HS-27A (cell line): ENCODE data around the gene CASKIN1.

Source experiments
- DNase-seq: peaks from one replicate; pipeline ENCODE4 v3.0.0-alpha.2; 2012; ENCODE audit warnings: low read depth, missing footprints

Gene CASKIN1

DNA sequence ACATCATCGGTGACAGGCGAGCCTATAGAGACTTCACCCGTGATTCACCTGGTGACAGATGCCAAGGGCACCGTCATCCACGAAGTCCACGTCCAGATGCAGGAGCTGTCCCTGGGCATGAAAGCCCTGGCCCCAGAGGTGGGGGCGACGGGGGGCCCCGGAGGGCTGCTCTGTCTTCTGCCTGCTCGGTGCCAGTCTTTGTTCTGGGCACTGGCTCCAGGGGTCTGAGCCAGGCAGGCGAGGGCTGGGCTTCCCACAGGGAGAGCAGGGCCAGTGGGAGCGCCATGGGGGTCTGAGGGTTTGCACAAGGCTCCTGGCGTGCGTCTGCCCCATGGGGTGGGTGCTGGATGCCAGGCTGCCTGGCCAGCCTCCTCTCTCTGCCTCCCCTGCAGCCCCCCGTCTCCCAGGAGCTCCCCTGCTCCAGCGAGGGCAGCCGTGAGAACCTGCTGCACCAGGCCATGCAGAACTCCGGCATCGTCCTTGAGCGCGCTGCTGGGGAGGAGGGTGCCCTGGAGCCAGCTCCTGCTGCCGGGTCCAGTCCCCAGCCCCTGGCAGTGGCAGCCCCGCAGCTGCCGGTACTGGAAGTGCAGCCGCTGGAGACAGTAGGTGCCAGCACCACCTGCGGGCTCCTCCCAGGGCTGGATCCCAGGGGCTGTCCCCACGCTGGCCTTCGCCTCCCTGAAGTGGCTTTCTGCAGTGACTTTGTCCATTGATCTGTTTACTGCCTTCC is 36.8 kb upstream of the CASKIN1 start:
- DNase-seq, result no peak

DNA sequence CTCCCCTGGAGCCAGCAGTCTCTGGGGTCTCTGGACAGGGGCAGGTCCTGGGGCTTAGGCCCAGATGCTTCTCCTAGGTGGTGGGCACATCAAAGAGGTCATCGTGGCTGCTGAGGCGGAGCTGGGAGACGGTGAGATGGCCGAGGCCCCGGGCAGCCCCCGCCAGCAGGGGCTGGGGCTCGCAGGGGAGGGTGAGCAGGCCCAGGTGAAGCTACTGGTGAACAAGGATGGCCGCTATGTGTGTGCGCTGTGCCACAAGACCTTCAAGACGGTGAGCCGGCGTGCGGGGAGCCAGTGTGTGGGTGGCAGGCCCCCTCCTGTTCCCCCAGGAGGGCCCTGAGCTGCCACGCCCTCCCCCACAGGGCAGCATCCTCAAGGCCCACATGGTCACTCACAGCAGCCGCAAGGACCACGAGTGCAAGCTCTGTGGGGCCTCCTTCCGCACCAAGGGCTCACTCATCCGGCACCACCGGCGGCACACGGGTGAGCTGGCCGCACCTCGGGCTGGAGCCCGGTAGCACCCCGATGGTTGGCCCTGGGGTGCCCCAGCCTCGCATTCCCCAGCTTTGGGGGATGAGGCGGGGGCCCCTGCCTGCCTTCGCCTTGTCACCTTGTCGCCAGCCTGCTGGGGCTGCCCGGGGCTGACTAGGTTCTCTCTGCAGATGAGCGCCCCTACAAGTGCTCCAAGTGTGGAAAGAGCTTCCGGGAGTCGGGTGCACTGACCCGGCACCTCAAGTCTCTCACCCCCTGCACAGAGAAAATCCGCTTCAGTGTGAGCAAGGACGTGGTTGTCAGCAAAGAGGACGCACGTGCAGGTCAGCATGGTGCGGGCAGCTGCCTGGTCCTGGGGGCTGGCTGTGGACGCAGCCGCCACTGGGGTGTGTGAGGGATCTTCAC is 35.9 kb upstream of the CASKIN1 start:
- DNase-seq, result no peak

DNA sequence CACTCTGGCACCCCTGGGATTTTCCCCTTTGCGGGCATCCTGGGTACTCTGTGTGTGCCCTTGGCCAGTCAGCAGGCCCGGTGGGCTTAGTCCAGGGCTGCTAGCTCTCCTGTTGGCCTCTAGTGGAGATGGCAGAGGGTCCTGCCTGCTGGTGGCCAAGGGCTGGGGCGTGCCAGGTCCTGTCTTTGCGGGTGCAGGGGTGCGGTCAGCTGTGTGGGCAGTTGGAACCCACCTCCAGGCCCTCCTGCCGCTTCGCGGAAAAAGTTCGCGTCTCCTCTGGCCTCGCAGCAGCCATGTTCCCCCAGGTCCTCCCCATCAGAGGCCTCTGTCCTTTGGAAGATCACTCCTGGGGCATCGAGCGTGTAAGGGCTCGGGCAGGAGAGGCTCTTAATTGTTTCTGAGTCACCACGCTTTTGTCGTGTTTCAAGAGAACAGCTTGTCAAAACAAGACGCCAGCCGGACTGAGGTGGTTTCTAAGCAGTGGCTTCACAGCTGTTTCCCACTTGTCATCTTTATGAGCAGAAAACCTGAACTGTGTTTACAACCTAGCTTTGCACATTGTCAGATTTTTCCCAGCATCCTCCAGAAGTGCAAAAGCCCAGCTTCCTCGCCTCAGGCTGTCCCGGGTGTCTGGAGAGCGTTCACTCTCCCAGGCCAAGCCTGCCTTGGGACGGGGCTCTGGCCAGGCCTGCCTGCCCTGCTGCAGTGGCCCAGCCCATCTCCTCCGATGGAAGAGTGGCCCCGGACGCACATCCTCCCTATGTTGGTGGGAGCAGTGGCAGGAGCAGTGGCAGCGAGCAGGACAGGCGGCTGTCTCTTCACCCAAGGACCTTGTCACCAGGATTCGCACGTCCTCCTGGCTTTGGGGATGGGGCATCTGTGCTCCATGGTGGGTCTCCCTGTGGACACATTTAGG is 34.9 kb upstream of the CASKIN1 start:
- DNase-seq, result no peak

DNA sequence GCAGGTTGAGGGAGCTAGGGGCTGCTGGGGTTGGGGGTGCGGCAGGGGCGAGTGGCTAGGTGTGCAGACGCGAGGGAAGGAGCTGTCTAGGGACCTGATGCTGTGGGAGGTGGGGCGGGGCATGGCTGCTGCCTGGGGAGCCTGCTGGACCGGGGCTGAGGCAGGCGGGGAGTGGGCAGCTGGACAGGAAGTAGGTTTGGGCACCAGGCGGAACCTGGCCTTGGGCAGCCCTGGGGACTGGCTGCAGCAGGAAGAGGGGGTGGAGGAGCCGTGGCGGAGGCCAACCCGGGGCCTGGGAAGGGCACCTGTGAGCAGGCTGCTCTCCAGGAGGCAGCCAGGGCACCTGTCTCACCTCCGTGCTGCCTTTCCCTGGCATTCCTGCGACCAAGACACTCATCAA is 34.0 kb upstream of the CASKIN1 start:
- DNase-seq, result no peak

DNA sequence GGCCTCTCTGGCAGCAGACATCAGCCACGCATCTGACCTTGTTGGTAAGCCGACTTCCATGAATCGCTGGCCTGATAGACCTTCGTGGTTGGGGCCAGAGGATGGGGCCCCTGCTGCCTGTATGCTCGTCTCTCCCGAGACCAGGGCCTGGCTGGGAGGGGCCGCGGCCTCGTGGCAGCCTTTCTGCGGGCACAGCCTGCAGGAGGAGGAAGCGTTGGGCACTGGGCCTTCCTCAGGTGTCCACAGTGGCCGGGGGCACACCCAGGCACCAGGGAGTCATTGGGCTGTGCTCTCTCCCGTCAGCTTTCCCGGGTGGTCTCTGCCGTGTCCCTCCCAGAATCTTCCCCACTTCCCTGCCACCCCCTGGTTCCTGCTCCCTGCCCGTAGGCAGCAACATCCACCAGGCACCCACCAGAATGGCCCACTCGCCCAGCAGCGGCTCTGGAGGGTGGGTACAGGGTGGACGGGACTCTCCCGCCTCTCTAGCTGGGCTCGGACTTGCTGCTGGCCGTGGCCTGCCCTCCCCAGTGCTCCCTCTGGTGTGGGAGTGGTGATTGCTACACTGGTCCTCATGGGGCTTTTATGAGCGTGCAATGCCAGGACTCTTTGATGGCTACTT is 33.3 kb upstream of the CASKIN1 start:
- no peak for DNase-seq

DNA sequence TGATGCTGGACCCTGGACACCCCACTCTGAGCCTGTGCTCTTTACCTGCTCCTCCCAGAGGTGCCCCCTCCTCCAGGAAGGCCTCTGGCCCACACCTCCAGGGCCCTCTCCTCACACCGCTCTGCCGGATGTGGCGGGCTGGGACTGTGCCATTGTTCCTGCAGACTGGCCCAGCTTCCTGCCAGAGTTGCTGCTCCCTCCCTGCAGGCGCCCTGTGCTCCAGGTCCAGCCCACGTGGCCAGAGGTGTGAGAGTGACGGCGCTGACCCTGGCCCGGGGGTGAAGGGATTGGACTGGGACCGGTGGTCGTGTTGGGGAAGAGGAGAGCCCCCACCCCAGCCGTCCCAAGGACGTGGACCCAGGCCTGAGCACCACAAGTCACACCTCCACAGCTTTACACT is 32.7 kb upstream of the CASKIN1 start:
- DNase-seq, result no peak

DNA sequence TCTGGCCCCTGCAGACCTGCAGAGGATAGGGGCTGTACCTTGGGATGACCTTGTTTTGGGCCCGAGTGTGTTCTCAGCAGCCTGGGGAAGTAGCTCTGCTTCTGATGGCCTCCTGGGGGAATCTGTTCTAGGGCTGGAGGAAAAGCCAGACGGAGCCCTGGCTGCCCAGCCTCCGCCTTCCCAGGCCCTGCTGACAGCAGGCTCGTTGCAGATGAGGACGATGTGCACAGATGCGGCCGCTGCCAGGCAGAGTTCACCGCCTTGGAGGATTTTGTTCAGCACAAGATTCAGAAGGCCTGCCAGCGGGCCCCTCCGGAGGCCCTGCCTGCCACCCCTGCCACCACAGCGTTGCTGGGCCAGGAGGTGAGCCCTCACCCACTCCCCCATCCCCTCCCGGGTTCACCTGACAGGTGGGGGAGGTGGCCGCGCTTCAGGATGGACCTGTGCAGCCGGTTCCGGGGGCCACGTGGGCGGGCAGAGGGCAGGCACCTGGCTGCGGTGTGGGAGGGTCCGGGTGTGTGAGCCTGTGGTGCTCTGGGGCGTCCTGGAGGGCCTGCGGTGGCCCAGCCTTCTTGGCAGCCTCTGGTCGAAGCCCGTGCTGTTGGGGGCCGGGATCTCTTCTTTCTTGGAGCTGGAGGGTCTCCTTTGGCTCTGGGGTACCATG is 31.9 kb upstream of the CASKIN1 start:
- DNase-seq, result no peak

DNA sequence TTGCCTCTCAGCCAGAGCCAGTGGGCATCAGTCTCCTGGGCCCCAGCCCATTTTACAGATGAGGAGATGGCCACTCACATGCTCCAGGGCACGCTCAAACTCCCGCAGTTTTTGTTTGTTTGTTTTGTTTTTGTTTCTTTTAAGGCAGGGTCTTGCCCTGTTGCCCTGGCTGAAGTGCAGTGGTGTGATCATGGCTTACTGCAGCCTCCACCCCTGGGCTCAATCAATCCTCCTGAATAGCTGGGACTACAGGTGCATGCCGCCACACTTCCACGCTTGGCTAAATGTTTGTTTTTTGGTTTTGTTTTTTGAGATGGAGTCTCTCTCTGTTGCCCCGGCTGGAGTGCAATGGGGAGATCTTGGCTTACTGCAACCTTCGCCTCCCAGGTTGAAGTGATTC is 30.5 kb upstream of the CASKIN1 start:
- DNase-seq, result no peak

DNA sequence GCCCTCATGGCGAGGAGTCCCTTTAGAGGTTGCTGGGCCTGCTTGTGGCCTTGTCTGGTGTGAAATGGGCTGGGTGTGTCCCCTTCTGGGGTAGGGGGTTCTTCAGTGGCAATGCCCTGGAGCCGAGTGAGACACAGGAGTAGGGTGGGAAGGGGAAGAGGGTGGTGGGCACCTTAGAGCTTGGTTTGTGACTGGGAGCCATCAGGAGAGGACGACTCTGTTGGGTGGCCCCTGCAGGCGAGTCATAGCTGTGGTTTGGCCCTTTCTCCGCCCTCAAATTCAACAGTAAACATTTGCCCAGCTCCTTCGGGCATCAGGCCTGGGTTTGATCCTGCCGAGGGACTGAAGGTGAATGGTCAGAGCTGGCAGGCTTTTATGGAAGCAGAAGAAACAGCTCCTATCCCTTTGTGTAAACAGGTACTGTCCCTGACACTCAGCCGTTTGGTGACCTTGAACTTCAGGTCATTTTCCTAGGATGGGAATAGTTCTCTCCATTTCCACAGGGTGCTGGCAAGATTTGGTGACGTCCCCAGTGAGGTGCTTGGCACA is 29.9 kb upstream of the CASKIN1 start:
- DNase-seq, result no peak

DNA sequence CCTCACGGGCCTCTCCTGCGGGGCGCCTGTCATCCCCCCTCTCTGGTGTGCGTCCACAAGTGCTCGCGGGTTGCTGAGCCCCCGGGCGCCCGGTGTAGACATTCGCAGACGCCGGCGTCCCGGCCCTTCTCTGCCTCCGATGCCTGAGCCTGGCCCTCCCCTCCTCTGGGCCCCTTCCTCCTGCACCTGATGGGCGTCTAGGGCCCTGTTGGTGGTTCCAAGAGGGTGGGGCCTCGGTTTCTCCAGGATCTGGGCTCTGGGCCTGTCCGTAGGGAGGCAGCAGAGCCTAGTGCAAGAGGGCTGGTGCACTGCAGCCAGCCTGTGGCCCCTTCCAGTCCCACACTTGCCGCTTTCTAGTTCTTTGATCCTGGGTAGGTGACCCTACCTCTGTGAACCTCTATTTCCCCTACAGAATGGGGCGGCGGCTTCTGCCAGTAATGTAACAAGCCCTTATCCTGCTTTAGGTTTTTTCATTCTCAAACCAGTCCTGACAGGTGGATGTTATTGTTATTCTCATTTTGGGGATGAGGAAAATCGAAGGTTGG is 27.6 kb upstream of the CASKIN1 start:
- no peak for DNase-seq

DNA sequence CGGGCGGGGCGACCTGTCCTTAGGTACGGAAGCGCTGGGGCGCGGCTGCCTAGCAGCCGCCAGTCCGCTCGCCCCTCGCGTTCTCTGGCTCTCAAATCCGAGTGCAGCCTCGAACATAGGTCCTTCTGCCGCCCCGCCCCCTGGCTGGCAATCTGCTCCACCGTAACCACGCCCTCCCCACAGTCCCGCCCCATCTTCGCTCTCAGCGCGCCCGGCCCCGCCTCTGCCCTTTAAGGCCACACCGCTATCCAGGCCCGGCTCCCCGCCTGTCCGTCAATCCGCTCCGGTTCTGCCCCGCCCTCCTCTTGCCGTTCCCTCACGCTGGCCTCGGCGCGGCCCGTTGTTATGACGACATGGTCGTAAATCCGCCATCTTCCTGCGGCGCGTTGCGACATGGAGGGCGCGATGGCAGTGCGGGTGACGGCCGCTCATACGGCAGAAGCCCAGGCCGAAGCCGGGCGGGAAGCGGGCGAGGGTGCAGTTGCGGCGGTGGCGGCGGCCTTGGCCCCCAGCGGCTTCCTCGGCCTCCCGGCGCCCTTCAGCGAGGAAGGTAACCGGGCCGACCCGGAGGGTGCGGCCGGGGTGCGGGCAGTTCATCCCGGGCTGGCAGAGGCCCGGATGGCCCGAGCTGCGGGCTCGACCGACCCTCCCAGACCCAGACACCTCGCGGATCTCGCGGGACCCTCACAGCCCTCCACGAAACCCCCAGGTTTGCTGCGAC is 27.0 kb upstream of the CASKIN1 start, which contains the start of gene E4F1:
Gene E4F1, plus strand, starts transcription at position 371 of the 721 bp plus-strand sequence. Its CDS starts 23 bp downstream, at position 394.
- peak; percentile 94 for DNase-seq

DNA sequence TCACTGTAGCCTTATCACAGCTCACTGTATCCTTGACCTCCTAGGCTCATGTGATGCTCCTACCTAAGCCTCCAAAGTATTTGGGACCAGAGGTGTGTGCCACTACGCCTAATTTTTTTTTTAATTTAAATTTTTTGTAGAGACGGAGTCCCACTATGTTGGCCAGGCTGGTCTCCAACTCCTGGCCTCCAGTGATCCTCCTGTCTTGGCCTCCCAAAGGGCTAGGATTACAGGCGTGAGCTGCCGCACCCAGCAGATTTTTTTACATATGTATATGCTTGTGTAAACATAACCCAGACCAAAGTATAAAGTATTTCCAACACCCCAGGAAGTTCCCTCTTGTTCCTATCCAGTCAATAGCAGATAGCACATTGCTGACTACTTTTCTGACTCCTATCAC is 19.9 kb upstream of the CASKIN1 start:
- DNase-seq, result no peak

DNA sequence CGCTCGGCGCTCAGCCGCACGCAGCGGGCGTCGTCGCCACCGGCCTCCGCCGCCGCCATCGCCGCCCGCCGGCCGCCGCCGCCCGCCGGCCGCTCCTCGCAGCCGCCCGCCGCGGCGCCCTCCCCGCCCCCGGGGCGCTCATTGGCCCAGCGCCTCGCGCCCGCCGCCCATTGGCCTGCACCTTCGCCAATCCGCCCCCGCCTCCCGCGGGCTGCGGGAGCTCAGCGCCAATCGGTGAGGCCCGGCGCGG is 18.2 kb upstream of the CASKIN1 start, which contains the start of gene PGP:
Gene PGP, minus strand, starts transcription at position 122 of the 250 bp plus-strand sequence. Its CDS starts 63 bp downstream, at position 59.
- DNase-seq, result no peak

DNA sequence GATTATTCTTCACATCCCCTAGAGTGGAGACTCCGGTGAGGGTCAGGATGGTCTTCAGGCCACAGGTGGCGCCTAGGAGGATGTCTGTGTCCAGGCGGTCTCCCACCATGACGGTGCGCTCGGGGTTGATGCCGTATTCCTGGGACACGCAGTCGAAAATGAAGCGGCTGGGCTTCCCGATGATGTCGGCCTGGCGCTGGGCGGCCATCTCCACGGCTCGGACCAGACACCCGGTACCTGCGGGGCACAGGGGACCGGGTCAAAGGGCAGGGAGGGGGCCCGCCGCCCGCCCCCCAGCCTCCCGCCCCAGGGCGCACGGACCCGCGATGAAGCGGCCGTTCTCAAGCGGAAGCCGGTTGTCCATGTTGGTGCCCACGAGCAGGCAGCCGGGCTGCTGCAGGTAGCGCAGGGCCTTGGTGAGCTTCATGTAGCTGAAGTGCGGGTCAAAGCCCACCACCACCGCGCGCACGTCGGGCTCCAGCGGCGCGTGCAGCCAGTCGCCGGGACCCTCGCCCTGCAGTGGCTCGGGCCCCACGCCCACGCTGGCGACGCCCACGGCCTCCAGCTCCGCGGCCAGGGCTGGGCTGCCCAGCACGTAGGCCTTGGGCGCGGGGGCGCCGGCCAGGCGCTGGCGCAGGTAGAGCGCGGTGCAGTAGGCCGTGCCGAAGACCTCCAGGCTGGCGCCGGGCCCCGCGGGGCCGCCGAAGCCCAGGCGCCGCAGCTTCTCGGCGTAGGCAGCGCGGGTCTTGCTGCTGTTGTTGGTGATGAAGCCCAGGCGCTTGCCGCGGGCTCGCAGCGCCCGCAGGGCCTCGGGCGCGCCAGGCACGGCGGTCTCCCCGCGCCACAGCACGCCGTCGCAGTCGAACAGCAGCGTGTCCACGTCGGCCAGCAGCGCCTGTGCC is 17.7 kb upstream of the CASKIN1 start:
- no peak for DNase-seq

DNA sequence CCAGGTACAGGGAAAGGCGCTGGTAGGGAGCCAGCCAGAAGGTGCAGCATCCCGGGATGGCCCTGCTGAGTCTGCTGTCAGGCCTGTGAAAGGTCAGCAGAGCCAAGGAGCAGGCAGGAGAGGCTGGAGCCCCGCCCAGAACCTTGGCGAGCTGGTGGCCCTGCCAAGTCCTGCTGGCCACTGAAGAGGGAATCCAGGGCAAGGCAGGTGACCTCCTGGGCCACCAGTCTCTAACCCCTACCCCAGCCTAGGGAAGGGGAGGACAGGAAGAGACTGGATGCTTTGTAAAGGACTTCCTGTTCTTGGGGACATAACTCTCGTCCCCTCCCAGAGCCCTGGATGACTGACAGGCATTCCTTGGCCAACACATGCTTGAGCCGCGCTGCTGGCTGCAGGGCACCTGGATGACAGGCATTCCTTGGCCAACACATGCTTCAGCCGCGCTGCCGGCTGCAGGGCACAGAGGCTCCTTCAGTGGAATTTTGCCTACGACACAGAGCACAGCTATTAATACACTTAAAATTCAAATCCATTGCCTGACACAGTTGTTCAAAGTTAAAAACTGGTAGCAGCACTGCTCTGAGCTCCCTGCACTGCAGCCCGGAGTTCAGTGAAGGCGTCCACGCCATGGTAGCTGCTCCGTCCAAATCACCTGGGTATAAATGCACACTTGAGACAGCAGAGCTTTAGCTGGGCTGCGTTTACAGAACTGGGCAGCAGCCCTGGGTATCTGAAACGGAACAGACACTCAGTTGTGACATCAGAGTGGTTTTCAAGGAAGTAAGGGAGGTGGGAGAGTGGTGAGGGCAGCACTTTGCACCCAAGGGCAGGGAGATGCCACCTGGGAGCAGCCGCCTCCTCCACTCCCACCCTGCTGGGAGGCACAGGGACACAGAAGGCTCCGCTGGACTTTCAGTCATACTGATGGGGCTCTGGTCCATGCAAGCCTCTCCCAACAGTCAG is 16.2 kb upstream of the CASKIN1 start:
- DNase-seq, result no peak

DNA sequence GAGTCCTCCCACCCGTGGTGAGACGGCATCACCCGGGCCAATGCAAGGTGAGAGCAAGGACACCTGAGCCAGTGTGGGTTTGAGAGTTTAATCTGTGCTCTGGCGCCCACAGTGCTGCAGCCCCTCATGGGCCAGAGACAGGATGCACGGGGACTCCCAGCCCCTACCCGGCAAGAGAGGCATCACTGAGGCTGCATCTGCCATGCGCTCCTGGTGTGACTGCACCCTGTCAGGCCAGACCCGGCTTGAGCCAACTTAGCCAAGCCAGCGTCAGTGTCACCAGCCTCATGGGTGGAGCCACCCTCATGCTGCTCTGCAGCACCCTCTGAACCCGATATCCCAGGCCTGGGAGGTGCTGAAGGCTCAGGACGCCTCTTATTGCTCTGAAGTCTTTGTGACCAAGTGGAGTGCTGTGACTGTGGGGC is 15.5 kb upstream of the CASKIN1 start:
- no peak for DNase-seq
